Activated effector memory CD4-positive, alpha-beta T cell treated with anti-CD3 and anti-CD28 coated beads, Interleukin-2, amount 50 U/mL, for 16 hours (primary cell): ENCODE data around the gene TSSK1B.

Experiments used
- DNase-seq: peaks from one replicate; pipeline ENCODE4 v3.0.0-alpha.2; 2020

Gene TSSK1B

GRCh38 chr5:113397046-113397445, 37.7 kb downstream of the TSSK1B start:
- DNase-seq = no peak

GRCh38 chr5:113394658-113395057, 40.1 kb downstream of the TSSK1B start:
- no peak for DNase-seq

- no peak for DNase-seq
Measured at GRCh38 chr5:113390224-113390623, 44.6 kb downstream of the TSSK1B start.

- DNase-seq = no peak
Measured at GRCh38 chr5:113389116-113389515, 45.7 kb downstream of the TSSK1B start.

GRCh38 chr5:113387844-113388243, 46.9 kb downstream of the TSSK1B start:
- DNase-seq = no peak

- no peak for DNase-seq
Measured at GRCh38 chr5:113384782-113385285, 50.0 kb downstream of the TSSK1B start.

- no peak for DNase-seq
Measured at GRCh38 chr5:113382731-113383130, 52.1 kb downstream of the TSSK1B start.
